OCI-LY3 (cell line): ENCODE results near the gene ATN1.

Source experiments
- H2AFZ ChIP-seq: fragments of 200-600, 300-600 bp; shearing (Covaris generic); 2 replicates; pipeline ENCODE4 v1.6.0; 2014; ENCODE audit warnings: antibody characterized with exemption, low read depth, low read length
- H3K27ac ChIP-seq: fragments of 200-600, 300-600 bp; sonication (generic); 2 replicates; pipeline ENCODE4 v1.5.1; 2014; ENCODE audit warnings: mild to moderate bottlenecking, low read length, moderate library complexity, mixed read lengths
- H3K27me3 ChIP-seq: fragments of 200-600, 300-600 bp; sonication (generic); 2 replicates; pipeline ENCODE4 v1.6.1; 2014; ENCODE audit warnings: low read depth, low read length, mixed read lengths
- H3K36me3 ChIP-seq: fragments of 200-600, 300-600 bp; sonication (generic); replicated peaks from 2 replicates; pipeline ENCODE3; 2014; ENCODE audit warnings: low read depth, low read length, mixed read lengths
- H3K4me1 ChIP-seq: fragments of 300-600, 200-600 bp; sonication (generic); 2 replicates; pipeline ENCODE4 v1.6.1; 2014; ENCODE audit warnings: low read length, mixed read lengths
- H3K4me2 ChIP-seq: fragments of 200-600, 300-600 bp; sonication (generic); 2 replicates; pipeline ENCODE4 v1.6.1; 2014; ENCODE audit warnings: low read length, mixed read lengths
- H3K4me3 ChIP-seq: fragments of 300-600, 200-600 bp; sonication (generic); 2 replicates; pipeline ENCODE4 v1.5.1; 2014; ENCODE audit warnings: antibody characterized with exemption, mild to moderate bottlenecking, low read length, moderate library complexity
- H3K79me2 ChIP-seq: fragments of 300-600, 200-600 bp; shearing (Covaris generic); 2 replicates; pipeline ENCODE4 v1.6.1; 2014; ENCODE audit warnings: mild to moderate bottlenecking, low read length, mixed read lengths
- H3K9ac ChIP-seq: fragments of 300-600, 200-600 bp; shearing (Covaris generic); 2 replicates; pipeline ENCODE4 v1.6.0; 2014; ENCODE audit warnings: mild to moderate bottlenecking, low read length, moderate library complexity
- H3K9me3 ChIP-seq: fragments of 200-600, 300-600 bp; shearing (Covaris generic); 2 replicates; pipeline ENCODE4 v1.6.1; 2014; ENCODE audit warnings: low read length, mixed read lengths; ENCODE audit not compliant: insufficient read depth
- H4K20me1 ChIP-seq: fragments of 200-600, 300-600 bp; sonication (generic); 2 replicates; pipeline ENCODE4 v1.6.1; 2016; ENCODE audit warnings: low read length, mixed read lengths; ENCODE audit not compliant: insufficient read depth
- CTCF ChIP-seq: fragments of 200-600, 300-600 bp; sonication (generic); IDR thresholded peaks from 2 replicates; pipeline ENCODE4 v1.5.1; 2014; ENCODE audit warnings: antibody characterized with exemption, low read length, low read depth
- EZH2phosphoT487 ChIP-seq: fragments of 200-600 bp; shearing (Covaris generic); IDR thresholded peaks from 2 replicates; pipeline ENCODE4 v1.6.1; 2018; ENCODE audit warnings: antibody characterized with exemption, mixed run types, low read depth

The ATN1 gene

GRCh38 chr12:6928022-6928702 lies 403 bp downstream of the ATN1 start:
- Histone ChIP-seq H3K9me3 (no peaks in the 10 kb centered on the region), H2AFZ (no peak overlapping the region), H3K4me3 (peak overlapping the region; percentile 100), H3K27me3 (no peaks in the 10 kb centered on the region), H3K4me2 (peak overlapping the region; percentile 94), H4K20me1 (no peaks in the 10 kb centered on the region), H3K4me1 (peaks cover 25% of the 10 kb centered on the region), H3K9ac (peak overlapping the region; percentile 96), H3K36me3 (peaks cover 10% of the 10 kb centered on the region), H3K27ac (0 out of 2 replicates have a peak overlapping the region, but pooled peaks have one; percentile 5), H3K79me2 (peaks cover 42% of the 10 kb centered on the region)
- TF ChIP-seq EZH2phosphoT487, result no peak
- no peak for TF ChIP-seq CTCF

DNA sequence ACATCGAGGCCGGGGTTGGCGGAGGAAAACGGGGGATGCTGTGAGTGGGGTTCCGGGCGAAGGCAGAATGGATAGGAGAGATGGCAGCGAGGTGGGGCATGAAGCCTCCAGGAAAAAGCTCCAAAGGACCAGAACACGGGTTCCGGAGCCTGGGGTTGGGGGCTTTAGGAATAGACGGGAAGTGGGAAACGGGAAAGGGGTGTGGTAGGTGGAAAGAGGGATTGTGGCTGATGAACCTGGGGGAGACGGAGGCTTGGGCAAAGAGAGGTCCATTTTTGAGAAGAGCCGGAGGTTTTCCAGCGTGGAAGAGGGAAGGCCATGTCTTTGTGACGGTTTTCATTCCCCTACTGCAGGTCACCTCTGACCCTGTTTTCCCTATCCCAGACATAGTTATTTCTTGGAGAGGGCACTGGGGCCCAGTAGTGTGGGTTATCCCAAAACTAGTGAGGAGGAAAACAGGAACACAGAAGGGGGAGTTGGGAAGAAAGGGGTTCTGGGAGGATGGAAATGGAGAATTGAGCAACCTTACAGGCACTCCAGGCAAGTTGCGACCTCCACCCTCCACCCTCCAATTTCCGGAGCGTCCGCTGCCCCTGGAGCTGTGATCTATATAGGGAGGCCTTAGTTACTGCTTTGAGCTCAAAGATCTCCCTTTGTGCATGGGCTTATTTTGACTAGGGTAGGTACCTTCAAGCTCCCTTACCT lies 1.1 kb downstream of the ATN1 start:
- peaks cover 6% of the 10 kb centered on the region for H3K36me3 ChIP-seq
- no peaks in the 10 kb centered on the region for H3K27me3 ChIP-seq
- H3K4me3 ChIP-seq, result peak overlapping the region; percentile 100
- peaks cover 42% of the 10 kb centered on the region for H3K79me2 ChIP-seq
- no peak overlapping the region for H2AFZ ChIP-seq
- H3K4me1 ChIP-seq, result peaks cover 25% of the 10 kb centered on the region
- H4K20me1 ChIP-seq, result no peaks in the 10 kb centered on the region
- H3K9ac ChIP-seq, result peak overlapping the region; percentile 91
- no peak for TF ChIP-seq CTCF
- no peak for TF ChIP-seq EZH2phosphoT487
- H3K27ac ChIP-seq, result 0 out of 2 replicates have a peak overlapping the region, but pooled peaks have one; percentile 5
- no peaks in the 10 kb centered on the region for H3K9me3 ChIP-seq
- H3K4me2 ChIP-seq, result peak overlapping the region; percentile 94

- H3K9ac ChIP-seq, result no peak overlapping the region
- peak overlapping the region; percentile 94 for H3K4me2 ChIP-seq
- TF ChIP-seq CTCF (no peak), EZH2phosphoT487 (no peak)
- peak overlapping the region; percentile 100; the same call in 1 of the 2 replicates for H3K4me3 ChIP-seq
- peaks cover 42% of the 10 kb centered on the region for H3K79me2 ChIP-seq
- no peaks in the 10 kb centered on the region for H3K9me3 ChIP-seq
- no peaks in the 10 kb centered on the region for H4K20me1 ChIP-seq
- no peak overlapping the region for H2AFZ ChIP-seq
- H3K36me3 ChIP-seq, result peaks cover 6% of the 10 kb centered on the region
- H3K27ac ChIP-seq, result no peak overlapping the region
- peaks cover 17% of the 10 kb centered on the region for H3K4me1 ChIP-seq
- H3K27me3 ChIP-seq, result no peaks in the 10 kb centered on the region
Observed at GRCh38 chr12:6929466-6930452, 2.0 kb downstream of the ATN1 start.
